AG04450 (cell line): ENCODE data around the gene ARHGEF4. TPM values are rescaled to one million over a fixed set of nuclear protein-coding genes. Genes with fewer than 3 reads are reported as not detected.

Source experiments
- CTCF ChIA-PET: fragments of 300-600, 350-600 bp; formaldehyde crosslinking; extraction: SDS; loops from one replicate; lab custom pipeline; 2022; ENCODE audit warnings: antibody characterized with exemption, inconsistent platforms; lab: Charles Lee
- POLR2A ChIA-PET: fragments of 350-600 bp; formaldehyde crosslinking; extraction: SDS; loops from one replicate; lab custom pipeline; 2021; ENCODE audit warnings: antibody characterized with exemption, inconsistent platforms; lab: Yijun Ruan, JAX
- DNase-seq: peaks from one replicate; pipeline ENCODE4 v3.0.0-alpha.2; 2011; ENCODE audit warnings: low read depth, low spot score
- H3K27ac ChIP-seq: one replicate; pipeline ENCODE4 v1.5.1; 2012; ENCODE audit warnings: low read depth, low read length, control low read depth
- H3K27me3 ChIP-seq: one replicate; pipeline ENCODE4 v1.6.0; 2012; ENCODE audit warnings: low read length; ENCODE audit not compliant: control insufficient read depth, insufficient read depth
- H3K4me3 ChIP-seq: 2 replicates; pipeline ENCODE4 v1.5.1; 2011; ENCODE audit warnings: mild to moderate bottlenecking, low read depth, low read length, control low read depth
- H3K9me3 ChIP-seq: 2 replicates; pipeline ENCODE4 v1.5.1; 2012; ENCODE audit warnings: low read length; ENCODE audit not compliant: control insufficient read depth, insufficient read depth
- polyA plus RNA-seq: library from polyadenylated mRNA; depleted of rRNA; stranded (reverse); fragments of >200 nt; gene quantifications from 2 replicates; pipeline ENCODE4 v1.2.3, GENCODE V29; 2011
- TF ChIP-seq, protein P1 (sequence below): IDR thresholded peaks from 2 replicates; pipeline ENCODE4 v1.5.1; 2011; ENCODE audit warnings: low read depth, low read length, control low read depth, inconsistent platforms

The ARHGEF4 gene
- polyA plus RNA-seq, 1 experiment: 0.95 TPM

DNA sequence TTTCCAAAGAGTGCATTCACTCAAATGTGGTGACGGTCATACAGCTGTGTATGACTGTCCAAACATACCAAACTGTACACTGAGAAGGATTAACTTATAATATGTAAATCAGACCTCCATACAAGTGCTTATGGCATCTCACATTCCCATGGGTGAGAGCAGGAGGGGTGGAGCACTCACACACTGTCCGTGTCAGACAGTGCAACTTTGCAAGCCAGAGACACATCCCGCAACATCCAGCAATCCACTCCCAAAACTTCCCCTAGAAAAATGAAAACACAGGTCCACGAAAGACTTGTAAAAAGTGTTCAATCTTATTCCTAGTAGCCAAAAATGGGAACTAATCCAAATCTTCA lies 220.2 kb downstream of the ARHGEF4 start:
- ChIA-PET CTCF (no interaction called here), POLR2A (interaction anchor here (0.8 kb wide), 1 partner anchor 8 kb away, joined by 3 read pairs; no protein-coding TSS in a partner anchor)
- Histone ChIP-seq H3K27ac (peak overlapping the region; percentile 48), H3K4me3 (no peak overlapping the region), H3K27me3 (no peaks in the 10 kb centered on the region), H3K9me3 (no peaks in the 10 kb centered on the region)
- DNase-seq: no peak
- TF ChIP-seq, protein P1, sequence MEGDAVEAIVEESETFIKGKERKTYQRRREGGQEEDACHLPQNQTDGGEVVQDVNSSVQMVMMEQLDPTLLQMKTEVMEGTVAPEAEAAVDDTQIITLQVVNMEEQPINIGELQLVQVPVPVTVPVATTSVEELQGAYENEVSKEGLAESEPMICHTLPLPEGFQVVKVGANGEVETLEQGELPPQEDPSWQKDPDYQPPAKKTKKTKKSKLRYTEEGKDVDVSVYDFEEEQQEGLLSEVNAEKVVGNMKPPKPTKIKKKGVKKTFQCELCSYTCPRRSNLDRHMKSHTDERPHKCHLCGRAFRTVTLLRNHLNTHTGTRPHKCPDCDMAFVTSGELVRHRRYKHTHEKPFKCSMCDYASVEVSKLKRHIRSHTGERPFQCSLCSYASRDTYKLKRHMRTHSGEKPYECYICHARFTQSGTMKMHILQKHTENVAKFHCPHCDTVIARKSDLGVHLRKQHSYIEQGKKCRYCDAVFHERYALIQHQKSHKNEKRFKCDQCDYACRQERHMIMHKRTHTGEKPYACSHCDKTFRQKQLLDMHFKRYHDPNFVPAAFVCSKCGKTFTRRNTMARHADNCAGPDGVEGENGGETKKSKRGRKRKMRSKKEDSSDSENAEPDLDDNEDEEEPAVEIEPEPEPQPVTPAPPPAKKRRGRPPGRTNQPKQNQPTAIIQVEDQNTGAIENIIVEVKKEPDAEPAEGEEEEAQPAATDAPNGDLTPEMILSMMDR: no peak

DNA sequence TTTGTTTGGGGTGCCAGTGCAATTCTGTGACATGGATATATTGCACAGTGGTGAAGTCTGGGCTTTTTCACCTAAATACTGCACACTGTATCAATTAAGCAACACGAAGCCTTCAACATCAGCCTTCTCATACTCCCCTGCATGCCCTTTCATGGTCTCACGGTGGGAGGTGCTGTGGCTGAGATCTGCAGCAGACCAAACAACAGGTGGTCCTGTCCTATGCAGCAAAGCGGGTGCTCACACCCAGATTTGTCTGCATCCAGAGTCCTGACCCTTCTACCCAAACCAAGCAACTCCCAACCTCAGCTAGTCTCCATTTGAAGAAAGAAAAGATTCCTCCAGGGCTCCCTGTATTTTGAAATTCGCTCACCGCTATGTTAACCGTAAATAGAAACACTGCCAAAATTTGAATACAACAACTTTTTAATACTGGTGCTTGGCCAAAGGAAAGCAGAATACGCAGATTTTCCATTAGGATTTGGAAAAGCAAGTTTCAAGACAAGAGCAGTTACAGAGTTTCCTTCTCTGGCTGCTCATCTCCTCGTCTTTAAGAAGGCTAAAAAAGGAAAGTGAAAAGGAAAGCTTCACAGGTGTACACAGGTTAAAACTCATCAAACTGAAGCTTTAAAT lies 221.6 kb downstream of the ARHGEF4 start:
- no peak overlapping the region for H3K4me3 ChIP-seq
- POLR2A ChIA-PET: no interaction called here
- TF ChIP-seq, protein P1: no peak

GRCh38 chr2:131058920-131059319 lies 222.2 kb downstream of the ARHGEF4 start:
- POLR2A ChIA-PET: no interaction called here
- H3K4me3 ChIP-seq: no peak overlapping the region
- H3K27me3 ChIP-seq: no peaks in the 10 kb centered on the region
- TF ChIP-seq, protein P1: no peak
- H3K27ac ChIP-seq: no peak overlapping the region
- CTCF ChIA-PET: no interaction called here
- no peak for DNase-seq
- no peaks in the 10 kb centered on the region for H3K9me3 ChIP-seq

More for the DNA sequence above, 221.6 kb downstream of the ARHGEF4 start:
- Histone ChIP-seq H3K27ac (no peak overlapping the region), H3K9me3 (no peaks in the 10 kb centered on the region), H3K27me3 (no peaks in the 10 kb centered on the region)
- DNase-seq: no peak
- CTCF ChIA-PET: no interaction called here

DNA sequence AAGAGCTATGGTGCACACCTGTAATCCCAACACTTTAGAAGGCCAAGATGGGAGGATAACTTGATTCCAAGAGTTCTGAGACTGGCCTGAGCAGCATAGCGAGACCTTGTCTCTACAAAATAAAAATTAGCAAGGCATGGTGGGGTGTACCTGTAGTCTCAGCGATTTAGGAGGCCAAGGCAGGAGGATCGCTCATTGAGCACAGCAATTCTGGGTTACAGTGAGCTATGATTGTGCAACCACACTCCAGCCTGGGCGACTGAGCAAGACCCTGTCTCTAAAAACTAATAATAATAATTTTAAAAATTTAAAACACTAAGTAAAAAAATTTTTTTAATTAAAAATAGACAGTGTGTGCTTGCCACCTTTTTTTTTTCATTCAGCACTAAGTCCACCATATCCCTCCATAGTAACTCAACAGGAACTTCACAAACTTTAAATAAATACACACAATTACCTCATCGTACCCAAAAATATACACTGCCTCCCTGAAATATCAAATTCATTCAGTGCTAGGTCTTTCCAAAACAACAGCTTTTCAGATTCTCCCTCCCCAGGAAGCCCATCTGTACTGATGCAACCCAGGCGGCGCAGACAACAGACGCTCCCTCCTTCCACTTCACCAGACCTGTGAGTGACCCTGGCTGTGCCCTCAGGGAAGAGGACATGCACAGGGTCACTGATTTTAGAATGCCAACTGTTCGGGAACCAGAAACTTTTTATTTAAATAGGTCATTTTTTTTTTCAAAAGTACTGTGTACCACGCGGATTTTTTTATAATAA lies 227.0 kb downstream of the ARHGEF4 start:
- ChIA-PET POLR2A (no interaction called here), CTCF (no interaction called here)
- H3K4me3 ChIP-seq: no peak overlapping the region
- DNase-seq: no peak
- no peaks in the 10 kb centered on the region for H3K9me3 ChIP-seq
- TF ChIP-seq, protein P1: no peak
- no peaks in the 10 kb centered on the region for H3K27me3 ChIP-seq
- H3K27ac ChIP-seq: no peak overlapping the region
